NCI-H774 (cell line): ENCODE results near the gene GPD1.
A peak's percentile ranks its signal among the peaks of the same experiment; 100 is the strongest.
"Not testable (repeated sequence)": the region's sequence is repeated elsewhere in the genome, so short reads cannot be mapped to it uniquely, and the experiment has no call there.

Experiments
- DNase-seq: peaks from one replicate; lab custom pipeline; 2025; lab: John Stamatoyannopoulos, UW

The GPD1 gene

DNA sequence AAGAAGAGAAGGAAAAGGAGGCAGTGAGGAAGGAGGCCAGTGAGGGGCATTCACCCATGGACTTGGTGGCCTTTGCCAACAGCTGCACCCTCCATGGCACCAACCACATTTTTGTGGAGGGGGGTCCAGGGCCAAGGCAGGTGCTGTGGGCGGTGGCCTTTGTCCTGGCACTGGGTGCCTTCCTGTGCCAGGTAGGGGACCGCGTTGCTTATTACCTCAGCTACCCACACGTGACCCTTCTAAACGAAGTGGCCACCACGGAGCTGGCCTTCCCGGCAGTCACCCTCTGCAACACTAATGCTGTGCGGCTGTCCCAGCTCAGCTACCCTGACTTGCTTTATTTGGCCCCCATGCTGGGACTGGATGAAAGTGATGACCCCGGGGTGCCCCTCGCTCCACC, 30.1 kb upstream of the GPD1 start:
- no peak for DNase-seq

DNA sequence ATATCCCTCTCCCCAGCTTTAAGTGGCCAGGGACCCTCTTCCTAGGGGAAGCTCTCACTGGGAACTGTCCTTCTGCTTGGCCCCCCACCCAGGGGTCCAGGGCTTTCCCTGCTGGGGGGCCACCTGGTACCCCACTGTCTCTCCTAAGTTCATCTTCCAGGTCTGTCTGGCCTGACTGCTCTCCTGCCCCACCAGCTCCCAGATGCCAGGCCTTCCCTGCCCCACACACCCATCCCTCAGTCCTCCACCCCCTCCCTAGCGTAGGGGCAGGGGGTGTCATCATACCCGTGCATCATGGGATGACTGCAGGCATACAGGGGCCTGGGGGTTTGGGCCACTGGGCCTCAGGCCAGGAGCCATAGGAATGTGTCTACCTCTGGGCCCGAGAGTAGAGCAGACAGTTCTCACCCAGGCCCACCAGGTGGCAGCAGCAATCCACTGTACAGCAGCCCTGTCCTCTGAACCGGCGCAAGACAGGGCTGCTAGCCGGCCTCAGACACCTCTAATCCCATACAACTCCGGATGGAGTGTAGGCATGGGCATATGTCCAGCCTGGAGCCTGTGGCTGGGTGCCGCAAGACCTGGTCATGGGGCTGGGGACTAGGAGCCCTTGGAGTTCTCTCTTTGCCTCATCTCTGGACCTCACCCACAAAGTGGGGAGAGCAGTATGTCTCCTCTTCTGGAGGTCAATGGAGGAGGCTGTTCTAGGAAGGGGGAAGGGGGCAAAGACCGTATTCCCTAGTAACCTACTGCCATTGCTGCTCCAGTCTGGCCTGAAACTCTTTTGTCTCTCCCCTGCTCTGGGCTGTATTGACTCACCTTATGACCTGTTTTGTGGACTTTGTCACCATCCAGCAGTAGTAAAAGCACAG, 28.6 kb upstream of the GPD1 start:
- DNase-seq = peak; percentile 77

DNA sequence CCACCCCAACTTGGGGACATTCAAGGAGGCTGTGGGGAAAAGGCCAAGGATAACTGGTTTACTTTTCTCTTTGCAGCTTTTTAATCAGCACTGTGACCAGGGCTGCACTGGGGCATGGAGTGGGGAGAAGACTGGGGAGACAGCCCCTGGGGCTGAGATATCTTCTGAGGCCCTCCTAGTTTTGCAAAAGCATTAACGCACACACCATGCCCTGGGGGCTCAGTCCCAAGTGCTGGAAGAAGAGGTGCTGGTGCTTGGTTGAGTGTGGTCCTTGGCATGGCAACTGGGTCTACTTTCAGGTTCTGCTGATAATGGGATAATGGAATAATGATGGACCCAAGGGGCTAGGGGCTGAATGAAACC, 28.0 kb upstream of the GPD1 start:
- no peak for DNase-seq

GRCh38 chr12:50077099-50077498, 26.7 kb upstream of the GPD1 start:
- DNase-seq = no peak

DNA sequence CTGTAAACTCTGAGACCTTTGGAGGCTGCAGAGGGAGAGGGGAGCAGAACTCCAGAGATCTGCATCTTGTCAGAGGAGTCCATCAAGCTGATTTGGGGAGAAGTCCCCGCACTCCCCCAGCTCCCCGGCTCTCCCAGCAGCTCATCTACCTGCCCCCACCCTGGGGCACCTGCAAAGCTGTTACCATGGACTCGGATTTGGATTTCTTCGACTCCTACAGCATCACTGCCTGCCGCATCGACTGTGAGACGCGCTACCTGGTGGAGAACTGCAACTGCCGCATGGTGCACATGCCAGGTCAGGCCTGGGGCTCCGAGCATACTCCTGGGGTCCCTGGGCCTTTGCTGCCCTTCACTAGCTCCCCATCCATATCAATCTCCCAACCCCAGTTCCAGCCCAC, 25.5 kb upstream of the GPD1 start:
- DNase-seq = no peak

- DNase-seq = no peak
Measured at GRCh38 chr12:50079771-50080170, 24.0 kb upstream of the GPD1 start.

- DNase-seq = no peak
Measured at GRCh38 chr12:50081096-50081808, 22.6 kb upstream of the GPD1 start.

- DNase-seq = no peak
Measured at GRCh38 chr12:50082644-50083043, 21.2 kb upstream of the GPD1 start.

DNA sequence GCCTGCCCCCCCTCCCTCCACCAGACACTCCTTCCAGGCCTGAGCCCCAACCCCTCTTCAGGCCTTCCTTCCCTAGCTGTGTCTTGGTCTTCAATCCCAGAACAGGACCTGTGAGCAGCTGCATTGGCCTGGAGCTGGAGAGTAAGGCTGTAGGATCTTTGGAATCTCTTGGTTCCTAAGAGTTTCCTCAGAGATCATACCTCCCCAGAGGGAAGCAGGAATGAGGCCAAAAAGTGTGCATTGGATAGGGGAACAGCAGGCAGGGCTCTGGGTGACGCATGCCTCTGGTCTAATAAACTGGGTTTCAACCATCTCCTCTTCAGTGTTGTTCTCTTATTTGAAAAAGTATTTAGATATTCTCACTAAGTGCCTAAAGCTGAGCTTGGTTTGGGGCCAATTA, 20.5 kb upstream of the GPD1 start:
- no peak for DNase-seq

DNA sequence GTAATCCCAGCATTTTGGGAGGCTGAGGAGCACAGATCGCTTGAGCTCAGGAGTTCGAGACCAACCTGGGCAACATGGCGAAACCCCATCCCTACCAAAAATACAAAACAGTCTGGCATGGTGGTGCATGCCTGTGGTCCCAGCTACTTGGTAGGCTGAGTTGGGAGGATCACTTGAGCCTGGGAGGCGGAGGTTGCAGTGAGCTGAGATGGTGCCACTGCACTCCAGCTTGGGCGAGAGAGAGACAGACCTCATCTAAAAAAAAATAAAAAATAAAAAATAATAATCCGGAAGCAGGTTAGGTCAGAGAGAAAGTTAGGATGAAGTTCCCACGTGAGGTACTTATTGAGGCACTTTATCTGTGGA, 19.4 kb upstream of the GPD1 start:
- DNase-seq = not testable (repeated sequence)

DNA sequence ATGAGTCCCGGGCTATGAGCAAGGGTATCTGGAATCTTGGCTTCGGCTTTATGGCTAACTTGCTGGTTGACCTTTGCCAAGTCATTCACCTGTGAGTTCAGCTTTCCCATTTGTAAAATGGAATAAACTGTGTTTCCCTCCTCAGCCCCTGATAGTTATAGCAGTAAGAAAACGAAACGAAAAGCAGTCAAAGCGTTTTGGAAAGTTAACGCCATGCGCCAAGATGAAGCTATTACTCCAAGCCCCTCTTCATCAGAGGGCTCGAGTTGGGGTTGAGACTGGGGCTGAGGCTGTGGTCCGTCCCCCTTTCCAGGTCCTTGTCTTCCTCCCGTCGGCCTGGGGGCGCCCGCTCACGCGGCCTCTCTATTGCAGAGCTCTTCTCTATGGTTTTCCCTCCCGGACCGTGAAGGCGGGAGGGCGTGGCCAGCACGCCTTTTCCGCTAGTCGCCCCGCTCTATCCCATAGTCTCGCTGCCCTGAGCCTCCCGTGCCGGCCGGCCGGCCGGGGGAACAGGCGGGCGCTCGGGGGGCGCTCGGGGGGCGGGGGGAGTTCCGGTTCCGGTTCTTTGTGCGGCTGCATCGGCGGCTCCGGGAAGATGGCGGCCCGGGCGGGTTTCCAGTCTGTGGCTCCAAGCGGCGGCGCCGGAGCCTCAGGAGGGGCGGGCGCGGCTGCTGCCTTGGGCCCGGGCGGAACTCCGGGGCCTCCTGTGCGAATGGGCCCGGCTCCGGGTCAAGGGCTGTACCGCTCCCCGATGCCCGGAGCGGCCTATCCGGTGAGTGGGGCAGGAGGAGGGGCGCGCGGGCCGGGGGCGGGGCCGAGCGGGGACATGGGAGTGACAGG, 18.8 kb upstream of the GPD1 start, which contains the start of gene SMARCD1:
TSS of gene SMARCD1 (plus strand) at position 568 of the 840 bp plus-strand sequence. CDS start at position 596, 28 bp downstream.
- DNase-seq = peak; percentile 96

- DNase-seq = no peak
Measured at GRCh38 chr12:50085615-50086072, 18.2 kb upstream of the GPD1 start.

DNA sequence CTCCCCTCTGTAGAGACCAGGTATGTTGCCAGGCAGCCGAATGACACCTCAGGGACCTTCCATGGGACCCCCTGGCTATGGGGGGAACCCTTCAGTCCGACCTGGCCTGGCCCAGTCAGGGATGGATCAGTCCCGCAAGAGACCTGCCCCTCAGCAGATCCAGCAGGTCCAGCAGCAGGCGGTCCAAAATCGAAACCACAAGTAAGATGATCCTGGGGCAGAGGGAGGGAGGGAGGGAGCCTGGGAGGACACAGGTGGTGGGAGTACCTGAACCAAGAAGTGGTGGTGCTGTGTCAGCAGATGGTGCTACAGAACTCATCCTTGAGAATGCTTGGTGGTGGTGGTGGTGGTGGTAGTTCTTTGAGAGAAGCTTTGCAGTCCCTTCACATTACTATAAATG, 17.7 kb upstream of the GPD1 start:
- no peak for DNase-seq

GRCh38 chr12:50087151-50087550, 16.7 kb upstream of the GPD1 start:
- DNase-seq = no peak

DNA sequence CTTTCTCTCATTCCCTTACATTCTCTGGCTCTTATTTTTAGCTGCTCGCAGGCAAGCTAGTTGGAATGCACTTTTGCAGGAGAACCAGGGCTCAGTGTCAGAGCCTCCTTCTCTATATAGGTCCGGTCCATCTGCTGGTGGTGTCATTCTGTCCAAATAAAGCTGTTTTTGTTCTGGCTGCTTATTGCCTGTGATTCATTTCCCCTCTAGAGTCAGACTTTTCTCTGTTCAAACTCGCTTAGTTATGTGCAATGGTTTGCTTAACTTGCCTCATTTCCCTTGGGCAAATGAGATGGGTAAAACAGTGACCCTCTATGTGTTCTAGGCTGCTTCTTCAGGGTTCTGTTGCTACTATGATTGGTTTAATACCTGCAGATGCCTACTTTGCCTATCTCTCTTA, 15.8 kb upstream of the GPD1 start:
- DNase-seq = no peak

DNA sequence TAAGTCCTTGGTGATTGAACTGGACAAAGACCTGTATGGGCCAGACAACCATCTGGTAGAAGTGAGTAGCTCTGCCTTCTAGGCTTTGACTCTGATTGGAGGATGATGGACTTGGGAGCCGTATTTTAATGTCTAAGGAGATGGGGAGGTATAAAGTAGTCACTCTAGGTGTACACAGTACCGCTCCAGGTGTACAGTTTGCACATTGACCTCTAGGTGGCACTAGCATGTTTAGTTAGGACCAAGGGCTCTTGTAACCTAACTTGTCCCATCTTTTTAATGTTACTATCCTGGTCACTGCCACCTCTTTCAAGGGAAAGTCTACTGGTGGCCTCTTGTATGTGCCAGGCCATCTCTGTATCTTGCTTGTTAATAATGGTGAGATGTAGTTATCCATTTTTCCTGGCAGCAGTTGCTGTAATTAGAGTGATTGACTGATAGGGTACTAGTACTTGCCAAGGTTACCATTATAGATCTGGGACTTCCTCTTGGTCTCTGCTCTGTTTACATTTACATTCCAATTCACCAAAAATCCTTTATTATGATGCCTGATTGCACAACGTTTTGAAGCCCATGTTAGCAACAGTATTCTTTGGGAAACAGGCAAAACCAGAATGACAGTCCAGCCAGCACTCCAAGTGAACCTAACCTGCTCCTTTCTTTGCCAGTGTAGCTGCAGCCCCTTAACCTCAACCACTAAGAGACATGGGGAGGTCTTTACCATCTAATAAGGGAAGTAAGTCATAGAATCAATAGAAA, 15.1 kb upstream of the GPD1 start:
- peak; percentile 52 for DNase-seq

DNA sequence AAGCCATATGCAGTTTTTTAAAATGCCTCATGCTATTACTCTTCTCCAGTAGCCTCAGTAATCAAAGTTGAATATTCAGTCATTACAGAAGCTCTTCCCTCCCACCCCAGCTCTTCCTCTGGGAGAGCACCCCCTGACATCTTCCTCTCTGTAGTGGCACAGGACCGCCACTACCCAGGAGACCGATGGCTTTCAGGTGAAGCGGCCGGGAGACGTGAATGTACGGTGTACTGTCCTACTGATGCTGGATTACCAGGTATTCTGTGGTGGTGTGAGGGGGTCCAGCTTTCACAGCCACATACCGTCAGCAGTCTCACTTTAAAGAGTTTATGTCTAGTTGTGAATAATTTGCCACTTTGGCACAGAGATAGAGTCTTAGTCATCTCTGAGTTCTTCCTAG, 14.1 kb upstream of the GPD1 start:
- no peak for DNase-seq

- DNase-seq = no peak
Measured at GRCh38 chr12:50090391-50090790, 13.4 kb upstream of the GPD1 start.

DNA sequence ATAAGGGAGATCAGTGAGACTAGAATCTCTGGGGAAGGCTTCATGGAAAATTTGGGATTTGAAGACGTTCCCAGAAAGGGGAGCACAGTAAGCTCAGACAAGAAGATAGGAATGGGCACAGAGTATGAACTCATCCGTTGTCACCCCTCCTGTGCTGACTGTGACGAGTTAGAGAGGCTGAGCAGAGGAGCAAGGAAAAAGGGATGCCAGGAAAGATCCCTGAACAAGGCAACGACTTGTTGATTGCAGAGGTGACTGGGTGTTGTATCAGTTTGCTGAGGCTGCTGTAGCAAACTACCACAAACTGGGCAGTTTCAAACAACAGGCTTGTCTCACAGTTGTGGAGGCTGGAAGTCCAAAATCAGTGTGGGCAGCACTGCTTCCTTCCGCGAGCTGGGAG, 5.9 kb upstream of the GPD1 start:
- DNase-seq = no peak

GRCh38 chr12:50099302-50100008, 4.4 kb upstream of the GPD1 start:
- DNase-seq = no peak

DNA sequence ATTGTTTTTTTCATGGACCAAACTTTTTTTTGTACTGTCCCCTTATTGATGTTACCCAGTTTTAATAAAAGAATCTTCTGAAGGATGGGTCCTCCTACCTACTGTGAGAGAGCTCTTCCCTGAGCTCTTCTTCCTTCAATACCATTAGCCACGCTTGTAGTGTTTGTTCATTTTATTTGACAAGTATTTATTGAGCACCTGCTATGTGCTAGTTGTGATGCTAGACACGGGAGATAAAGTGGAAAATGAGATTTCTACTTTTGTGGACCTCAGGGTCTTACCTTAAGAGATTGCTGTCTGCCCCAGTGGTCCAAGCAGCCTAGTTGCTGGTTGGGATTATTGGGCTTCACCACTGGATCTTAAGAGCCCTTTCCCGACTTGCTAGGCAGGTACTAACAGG, 3.2 kb upstream of the GPD1 start:
- no peak for DNase-seq
